HG03135 (cell line): ENCODE data around the gene SLC26A3.

ENCODE experiments used
- ATAC-seq: cut with Tn5 transposase; IDR thresholded peaks from one replicate; pipeline ENCODE4 v1.9.1; 2021; ENCODE audit warnings: mild to moderate bottlenecking, moderate library complexity; ENCODE audit not compliant: unreplicated experiment

The SLC26A3 gene

GRCh38 chr7:107816011-107816566 lies 13.1 kb upstream of the SLC26A3 start:
- ATAC-seq: no peak

- no peak for ATAC-seq
Observed at GRCh38 chr7:107815254-107815882, 12.3 kb upstream of the SLC26A3 start.

- no peak for ATAC-seq
Observed at GRCh38 chr7:107813524-107813923, 10.5 kb upstream of the SLC26A3 start.

- no peak for ATAC-seq
Observed at GRCh38 chr7:107811934-107812333, 8.9 kb upstream of the SLC26A3 start.

- ATAC-seq: no peak
Observed at GRCh38 chr7:107810626-107811025, 7.6 kb upstream of the SLC26A3 start.

- no peak for ATAC-seq
Observed at GRCh38 chr7:107809179-107809578, 6.2 kb upstream of the SLC26A3 start.

GRCh38 chr7:107799647-107800264 lies 3.3 kb downstream of the SLC26A3 start:
- no peak for ATAC-seq

- no peak for ATAC-seq
Observed at GRCh38 chr7:107792364-107792763, 10.7 kb downstream of the SLC26A3 start.

GRCh38 chr7:107789647-107790046 lies 13.4 kb downstream of the SLC26A3 start:
- ATAC-seq: no peak

GRCh38 chr7:107788662-107789061 lies 14.4 kb downstream of the SLC26A3 start:
- no peak for ATAC-seq

- no peak for ATAC-seq
Observed at GRCh38 chr7:107788216-107788615, 14.8 kb downstream of the SLC26A3 start.

GRCh38 chr7:107785926-107786325 lies 17.1 kb downstream of the SLC26A3 start:
- no peak for ATAC-seq

- no peak for ATAC-seq
Observed at GRCh38 chr7:107785170-107785569, 17.9 kb downstream of the SLC26A3 start.

GRCh38 chr7:107783648-107784047 lies 19.4 kb downstream of the SLC26A3 start:
- no peak for ATAC-seq

GRCh38 chr7:107782374-107782773 lies 20.6 kb downstream of the SLC26A3 start:
- no peak for ATAC-seq

- ATAC-seq: no peak
Observed at GRCh38 chr7:107779647-107780099, 23.4 kb downstream of the SLC26A3 start.

GRCh38 chr7:107778283-107778682 lies 24.7 kb downstream of the SLC26A3 start:
- no peak for ATAC-seq

- ATAC-seq: no peak
Observed at GRCh38 chr7:107777702-107778101, 25.3 kb downstream of the SLC26A3 start.

GRCh38 chr7:107773027-107773426 lies 30.0 kb downstream of the SLC26A3 start:
- no peak for ATAC-seq

GRCh38 chr7:107768263-107768662 lies 34.8 kb downstream of the SLC26A3 start:
- ATAC-seq: no peak

GRCh38 chr7:107767391-107767790 lies 35.6 kb downstream of the SLC26A3 start:
- no peak for ATAC-seq

- ATAC-seq: no peak
Observed at GRCh38 chr7:107758667-107759066, 44.4 kb downstream of the SLC26A3 start.
